H1 (cell line): ENCODE measurements around the gene MPDU1. TPM values are rescaled to one million over a fixed set of nuclear protein-coding genes. Genes with fewer than 3 reads are reported as not detected.

Source experiments
- CTCF ChIA-PET: fragments of 300-600 bp; sonication (Branson Sonifier 250); formaldehyde crosslinking; loops from one replicate; lab custom pipeline; 2021; ENCODE audit not compliant: partially characterized antibody; lab: Charles Lee
- POLR2A ChIA-PET: fragments of 300-600 bp; sonication (Branson Sonifier 250); formaldehyde crosslinking; loops from one replicate; lab custom pipeline; 2021; ENCODE audit warnings: inconsistent platforms; ENCODE audit not compliant: partially characterized antibody; lab: Charles Lee
- DNase-seq, 2 experiments: peaks; one replicate each; pipeline versions ENCODE4 v3.0.0 to v3.0.0-alpha.2; 2010 to 2022; ENCODE audit warnings: low spot score in 2 of 2, low read depth in 1 of 2, mixed read lengths in 1 of 2
- FAIRE-seq: peaks from 2 replicates; lab custom pipeline; 2011; peaks lifted over from hg19 to GRCh38; lab: Jason Lieb, UNC
- H2AFZ ChIP-seq: 2 replicates; pipeline ENCODE4 v1.8.1; 2012; ENCODE audit warnings: low read length, inconsistent platforms
- H2AK5ac ChIP-seq: 2 replicates; pipeline ENCODE4 v1.6.1; 2013; ENCODE audit warnings: low read depth, low read length
- H2BK120ac ChIP-seq: replicated peaks from 2 replicates; pipeline ENCODE3; 2013; ENCODE audit warnings: low read depth, low read length, inconsistent platforms
- H2BK12ac ChIP-seq: 2 replicates; pipeline ENCODE4 v1.6.1; 2013; ENCODE audit warnings: low read depth, low read length
- H2BK15ac ChIP-seq: 2 replicates; pipeline ENCODE4 v1.6.1; 2013; ENCODE audit warnings: low read length
- H2BK20ac ChIP-seq: 2 replicates; pipeline ENCODE4 v1.6.1; 2013; ENCODE audit warnings: low read length
- H2BK5ac ChIP-seq: 2 replicates; pipeline ENCODE4 v1.6.1; 2013; ENCODE audit warnings: low read depth, low read length
- H3K14ac ChIP-seq: 2 replicates; pipeline ENCODE4 v1.6.1; 2013; ENCODE audit warnings: inconsistent platforms; ENCODE audit not compliant: insufficient read length
- H3K18ac ChIP-seq: 2 replicates; pipeline ENCODE4 v1.6.1; 2013; ENCODE audit warnings: low read length; ENCODE audit errors: extremely low read depth
- H3K23ac ChIP-seq: 2 replicates; pipeline ENCODE4 v1.6.1; 2013; ENCODE audit warnings: inconsistent platforms; ENCODE audit not compliant: insufficient read length
- H3K23me2 ChIP-seq: 2 replicates; pipeline ENCODE4 v1.6.1; 2013; ENCODE audit warnings: low read depth, low read length
- H3K27ac ChIP-seq: 2 replicates; pipeline ENCODE4 v1.6.1; 2011; ENCODE audit warnings: low read depth, low read length, inconsistent platforms
- H3K27me3 ChIP-seq, 4 experiments: replicated peaks in 1 of 4; 1 replicate in 1 of 4; 2 replicates in 3 of 4; pipeline versions ENCODE4 v1.6.1 to v1.8.1; 2011 to 2013; ENCODE audit warnings: low read length in 3 of 4, mild to moderate bottlenecking in 3 of 4, inconsistent platforms in 2 of 4, mixed read lengths in 2 of 4, moderate library complexity in 1 of 4; ENCODE audit not compliant: control insufficient read depth in 3 of 4, insufficient read depth in 3 of 4; ENCODE audit errors: extremely low read depth in 1 of 4
- H3K36me3 ChIP-seq, 4 experiments: 2 replicates each; pipeline versions ENCODE4 v1.6.1 to v1.8.1; 2011 to 2013; ENCODE audit warnings: mild to moderate bottlenecking in 4 of 4, low read length in 3 of 4, moderate library complexity in 2 of 4, control low read depth in 1 of 4, inconsistent platforms in 1 of 4; ENCODE audit not compliant: insufficient read depth in 4 of 4, control insufficient read depth in 2 of 4
- H3K4ac ChIP-seq: replicated peaks from 2 replicates; pipeline ENCODE3; 2013; ENCODE audit warnings: low read length, low read depth, mixed read lengths, inconsistent platforms; ENCODE audit not compliant: insufficient read length
- H3K4me1 ChIP-seq, 4 experiments: replicated peaks in 1 of 4; 1 replicate in 1 of 4; 2 replicates in 3 of 4; pipeline versions ENCODE4 v1.6.1 to v1.8.1; 2011 to 2013; ENCODE audit warnings: low read length in 3 of 4, inconsistent platforms in 2 of 4, mixed read lengths in 1 of 4; ENCODE audit not compliant: insufficient read depth in 4 of 4, control insufficient read depth in 3 of 4
- H3K4me2 ChIP-seq, 2 experiments: 2 replicates each; pipeline versions ENCODE4 v1.6.1 to v1.8.1; 2011 to 2013; ENCODE audit warnings: low read depth in 2 of 2, low read length in 2 of 2, control low read depth in 1 of 2, inconsistent platforms in 1 of 2, mild to moderate bottlenecking in 1 of 2; ENCODE audit not compliant: insufficient read depth in 1 of 2
- H3K4me3 ChIP-seq, 4 experiments: fragments of 200-600, 300-600 bp in 1 of 4; sonication (generic), shearing (Covaris generic), sonication (Bioruptor Twin) in 1 of 4; 2 replicates each; pipeline versions ENCODE4 v1.5.1 to v1.8.1; 2011 to 2016; ENCODE audit warnings: low read length in 4 of 4, low read depth in 3 of 4, control low read depth in 2 of 4, inconsistent platforms in 2 of 4, mild to moderate bottlenecking in 2 of 4, mixed read lengths in 1 of 4, moderate library complexity in 1 of 4; ENCODE audit not compliant: insufficient read depth in 2 of 4; ENCODE audit errors: extremely low read depth in 1 of 4
- H3K56ac ChIP-seq: replicated peaks from 2 replicates; pipeline ENCODE3; 2013; ENCODE audit warnings: low read depth, mild to moderate bottlenecking, mixed read lengths, low read length, inconsistent platforms; ENCODE audit not compliant: insufficient read length
- H3K79me1 ChIP-seq: 2 replicates; pipeline ENCODE4 v1.6.1; 2013; ENCODE audit warnings: low read depth, low read length, control low read depth
- H3K79me2 ChIP-seq, 2 experiments: 2 replicates each; pipeline versions ENCODE4 v1.6.1 to v1.8.1; 2012 to 2013; ENCODE audit warnings: low read length in 2 of 2, mild to moderate bottlenecking in 2 of 2, inconsistent platforms in 1 of 2; ENCODE audit not compliant: insufficient read depth in 2 of 2, control insufficient read depth in 1 of 2
- H3K9ac ChIP-seq, 4 experiments: replicated peaks in 1 of 4; 1 replicate in 1 of 4; 2 replicates in 3 of 4; pipeline versions ENCODE4 v1.6.1 to v1.8.1; 2011 to 2013; ENCODE audit warnings: low read depth in 3 of 4, low read length in 3 of 4, control low read depth in 2 of 4, mild to moderate bottlenecking in 2 of 4, moderate library complexity in 2 of 4, inconsistent platforms in 1 of 4; ENCODE audit errors: extremely low read depth in 1 of 4
- H3K9me3 ChIP-seq, 2 experiments: 2 replicates each; pipeline versions ENCODE4 v1.6.1 to v1.8.1; 2012 to 2013; ENCODE audit warnings: mild to moderate bottlenecking in 2 of 2, moderate library complexity in 2 of 2, control low read depth in 1 of 2, inconsistent platforms in 1 of 2, low read depth in 1 of 2, low read length in 1 of 2, mixed read lengths in 1 of 2; ENCODE audit not compliant: insufficient read depth in 2 of 2
- H4K20me1 ChIP-seq, 2 experiments: replicated peaks in 1 of 2; 2 replicates each; pipeline versions ENCODE3 to v1.8.1; 2011 to 2013; ENCODE audit warnings: inconsistent platforms in 2 of 2, low read length in 2 of 2, mild to moderate bottlenecking in 1 of 2; ENCODE audit not compliant: insufficient read depth in 2 of 2, control insufficient read depth in 1 of 2
- H4K5ac ChIP-seq: 2 replicates; pipeline ENCODE4 v1.6.1; 2013; ENCODE audit warnings: low read length, low read depth, mixed read lengths, inconsistent platforms; ENCODE audit not compliant: insufficient read length
- H4K8ac ChIP-seq: 2 replicates; pipeline ENCODE4 v1.8.0; 2013; ENCODE audit warnings: mild to moderate bottlenecking, moderate library complexity, low read length, inconsistent platforms; ENCODE audit not compliant: insufficient read depth; ENCODE audit errors: extremely low read depth
- H4K91ac ChIP-seq: replicated peaks from 2 replicates; pipeline ENCODE3; 2013; ENCODE audit warnings: low read length, mixed read lengths, inconsistent platforms; ENCODE audit not compliant: insufficient read length
- BCL11A ChIP-seq, 2 experiments: IDR thresholded peaks; one replicate each; pipeline ENCODE4 v1.6.1; 2011; ENCODE audit warnings: low read depth in 2 of 2, low read length in 2 of 2, mild to moderate bottlenecking in 2 of 2
- CBX5 ChIP-seq: fragments of 300-800, 300-1000 bp; sonication (generic); IDR thresholded peaks from 2 replicates; pipeline ENCODE4 v1.7.1; 2016; ENCODE audit warnings: antibody characterized with exemption, low read length, low read depth
- CHD2 ChIP-seq: IDR thresholded peaks from 2 replicates; pipeline ENCODE4 v1.6.1; 2012; ENCODE audit warnings: low read length, improper control_type of control experiment
- EGR1 ChIP-seq: IDR thresholded peaks from 2 replicates; pipeline ENCODE4 v1.6.1; 2011; ENCODE audit warnings: low read depth, low read length, borderline replicate concordance
- GTF2F1 ChIP-seq: IDR thresholded peaks from 2 replicates; pipeline ENCODE4 v1.6.1; 2012; ENCODE audit warnings: low read depth, low read length, improper control_type of control experiment, borderline replicate concordance
- HDAC6 ChIP-seq: IDR thresholded peaks from one replicate; pipeline ENCODE4 v1.7.1; 2012; ENCODE audit warnings: low read depth, mild to moderate bottlenecking, inconsistent platforms, low read length, moderate library complexity
- KDM4A ChIP-seq: IDR thresholded peaks from one replicate; pipeline ENCODE4 v1.7.1; 2012; ENCODE audit warnings: low read depth, mild to moderate bottlenecking, moderate library complexity, low read length, inconsistent platforms; ENCODE audit not compliant: severe bottlenecking
- MAFK ChIP-seq: IDR thresholded peaks from 2 replicates; pipeline ENCODE4 v1.6.1; 2012; ENCODE audit warnings: low read depth, mild to moderate bottlenecking, improper control_type of control experiment, low read length
- RAD21 ChIP-seq, 2 experiments: IDR thresholded peaks in 1 of 2; conservative IDR thresholded peaks in 1 of 2; 2 replicates each; pipeline ENCODE4 v1.6.1; 2011; ENCODE audit warnings: low read depth in 2 of 2, low read length in 2 of 2, improper control_type of control experiment in 1 of 2, inconsistent platforms in 1 of 2, mild to moderate bottlenecking in 1 of 2, moderate library complexity in 1 of 2
- RFX5 ChIP-seq: IDR thresholded peaks from 2 replicates; pipeline ENCODE4 v1.6.1; 2011; ENCODE audit warnings: low read depth, low read length, improper control_type of control experiment, borderline replicate concordance
- SIN3A ChIP-seq, 2 experiments: IDR thresholded peaks in 1 of 2; conservative IDR thresholded peaks in 1 of 2; 2 replicates each; pipeline ENCODE4 v1.6.1; 2011 to 2012; ENCODE audit warnings: low read length in 2 of 2, improper control_type of control experiment in 1 of 2, low read depth in 1 of 2, mild to moderate bottlenecking in 1 of 2
- SP4 ChIP-seq: IDR thresholded peaks from 2 replicates; pipeline ENCODE4 v1.6.1; 2012; ENCODE audit warnings: low read length, inconsistent platforms
- TAF1 ChIP-seq: IDR thresholded peaks from 2 replicates; pipeline ENCODE4 v1.6.1; 2011; ENCODE audit warnings: mild to moderate bottlenecking, low read depth, low read length
- TEAD4 ChIP-seq: IDR thresholded peaks from 2 replicates; pipeline ENCODE4 v1.6.1; 2012; ENCODE audit warnings: low read depth, low read length, inconsistent platforms, mixed read lengths
- YY1 ChIP-seq: IDR thresholded peaks from 2 replicates; pipeline ENCODE4 v1.6.1; 2011; ENCODE audit warnings: low read depth, mild to moderate bottlenecking, low read length
- WGBS, 2 experiments: shearing (Covaris generic) in 1 of 2; methylation state at CpG; one replicate each; pipeline versions ENCODE4 v1.1.6 to v1.1.7; 2013 to 2015; ENCODE audit warnings: low lambda C conversion rate in 2 of 2, mixed read lengths in 2 of 2, inconsistent platforms in 1 of 2, low coverage in 1 of 2, missing lambda C conversion rate in 1 of 2; ENCODE audit not compliant: insufficient replicate concordance in 2 of 2, insufficient coverage in 1 of 2, insufficient read length in 1 of 2; ENCODE audit errors: extremely low coverage in 1 of 2, missing lambda C conversion rate in 1 of 2; 5-methylcytosine and 5-hydroxymethylcytosine counted together
- polyA plus RNA-seq, 7 experiments: library from polyadenylated mRNA; depleted of rRNA in 3 of 7; stranded (reverse) in 5 of 7; unstranded in 2 of 7; fragments of >200 nt in 5 of 7; fragments of 200-250 nt in 2 of 7; gene quantifications; 1 replicate in 5 of 7; 2 replicates in 1 of 7; 4 replicates in 1 of 7; pipeline versions ENCODE4 v1.2.1 to v1.2.3, GENCODE V29; 2011 to 2013; ENCODE audit warnings: missing spikeins in 2 of 7, mixed read lengths in 2 of 7
- total RNA-seq: library from RNA; stranded (reverse); fragmentation: NEBNext Ultra II Directional; extraction: Animal tissue kit (Norgen Biotek cat#: 25700); gene quantifications from 2 replicates; pipeline ENCODE4 v1.2.1, GENCODE V29; 2021

The MPDU1 gene
- total and polyA plus RNA-seq, 2 of the 8 experiments (the other 6 are each of a cell fraction or from before 2014, with no cell fraction given) = 63.2 to 142 TPM

DNA sequence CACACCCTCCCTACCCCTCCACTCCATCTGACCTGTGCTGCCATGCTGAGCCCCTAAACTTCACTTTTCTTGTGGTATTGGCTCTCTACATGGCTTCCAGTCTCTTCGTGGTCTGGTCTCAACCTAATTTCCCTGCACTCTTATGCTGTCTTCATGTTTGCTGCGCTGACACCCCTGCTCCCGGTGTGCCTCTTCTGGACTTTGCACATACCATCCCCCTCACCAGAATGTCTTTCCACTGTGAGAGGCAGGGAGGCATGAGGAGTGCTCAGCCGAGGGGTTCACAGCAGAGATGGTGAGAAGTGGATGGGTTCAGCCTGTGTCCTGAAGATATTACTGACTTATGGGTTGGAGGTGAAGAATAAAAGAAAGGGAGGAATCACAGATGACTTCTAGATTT, 32.3 kb upstream of the MPDU1 start:
- DNase-seq = no peak
- ChIA-PET CTCF (interaction anchor here (2.3 to 12.7 kb wide), 2 partner anchors 9 to 35 kb away, joined by 11 to 251 read pairs; no protein-coding TSS in a partner anchor), POLR2A (interaction anchor here (1.2 to 37.5 kb wide), 4 partner anchors 9 to 66 kb away, joined by 3 to 1144 read pairs (median 4); partner anchors contain the start of genes CD68, MPDU1 and SOX15)
- H3K4ac ChIP-seq = no peak overlapping the region
- no peak overlapping the region for H3K4me2 ChIP-seq
- no peak overlapping the region for H2BK20ac ChIP-seq
- no peak overlapping the region for H3K9ac ChIP-seq
- no peak overlapping the region for H2AK5ac ChIP-seq
- H3K36me3 ChIP-seq = no peaks in the 10 kb centered on the region
- FAIRE-seq = no peak
- no peaks in the 10 kb centered on the region for H3K79me2 ChIP-seq
- H4K8ac ChIP-seq = no peak overlapping the region
- no peaks in the 10 kb centered on the region for H3K9me3 ChIP-seq
- peaks cover 6% of the 10 kb centered on the region; the same call in 1 of the 2 replicates for H3K23me2 ChIP-seq
- no peak overlapping the region for H4K5ac ChIP-seq
- no peak overlapping the region for H3K23ac ChIP-seq
- H3K27me3 ChIP-seq = peaks cover 0 to 5% (median 3%) of the 10 kb centered on the region in 4 experiments; a peak in 4 of 7 replicates
- H3K4me3 ChIP-seq = no peak overlapping the region
- H4K91ac ChIP-seq = no peak overlapping the region
- no peak overlapping the region for H3K56ac ChIP-seq
- no peak overlapping the region for H3K27ac ChIP-seq
- H2BK12ac ChIP-seq = no peak overlapping the region
- 88% methylated on average over 4 of the region's 4 CpGs; no CpG with 5 or more reads in 1 of the 2 experiments for WGBS, 2 experiments
- H4K20me1 ChIP-seq = peaks cover 0 to 7% of the 10 kb centered on the region in 2 experiments
- no peak overlapping the region for H3K18ac ChIP-seq
- no peak overlapping the region for H2BK120ac ChIP-seq
- no peak overlapping the region for H3K14ac ChIP-seq
- H3K79me1 ChIP-seq = no peaks in the 10 kb centered on the region
- no peak overlapping the region for H2BK15ac ChIP-seq
- H2BK5ac ChIP-seq = no peak overlapping the region
- no peak overlapping the region for H2AFZ ChIP-seq
- peaks cover 0 to 8% (median 5%) of the 10 kb centered on the region in 4 experiments; a peak in 4 of 7 replicates for H3K4me1 ChIP-seq
- TF ChIP-seq KDM4A (no peak), HDAC6 (no peak), EGR1 (no peak), YY1 (no peak), CBX5 (no peak), SIN3A (conservative IDR thresholded peaks at IDR 0.05 in 1 of 2, IDR thresholded peaks at IDR 0.05 in 1 of 2; ENCODE audit: low read depth in 1 of 2, low read length in 2 of 2) (no peak), BCL11A (IDR thresholded peaks at IDR 0.05; ENCODE audit: low read depth in 2 of 2, low read length in 2 of 2) (no peak), CHD2 (no peak), TAF1 (no peak), RAD21 (IDR thresholded peaks at IDR 0.05 in 1 of 2, conservative IDR thresholded peaks at IDR 0.05 in 1 of 2; ENCODE audit: low read depth in 2 of 2, low read length in 2 of 2) (no peak), TEAD4 (no peak), MAFK (no peak), GTF2F1 (no peak), RFX5 (no peak), SP4 (no peak)
